ENCODE measurements around the gene SGIP1. TPM values are rescaled to one million over a fixed set of nuclear protein-coding genes. Genes with fewer than 3 reads are reported as not detected.

SGIP1 gene
- total RNA-seq, 1 experiment from 2014 or later, result not detected

DNA sequence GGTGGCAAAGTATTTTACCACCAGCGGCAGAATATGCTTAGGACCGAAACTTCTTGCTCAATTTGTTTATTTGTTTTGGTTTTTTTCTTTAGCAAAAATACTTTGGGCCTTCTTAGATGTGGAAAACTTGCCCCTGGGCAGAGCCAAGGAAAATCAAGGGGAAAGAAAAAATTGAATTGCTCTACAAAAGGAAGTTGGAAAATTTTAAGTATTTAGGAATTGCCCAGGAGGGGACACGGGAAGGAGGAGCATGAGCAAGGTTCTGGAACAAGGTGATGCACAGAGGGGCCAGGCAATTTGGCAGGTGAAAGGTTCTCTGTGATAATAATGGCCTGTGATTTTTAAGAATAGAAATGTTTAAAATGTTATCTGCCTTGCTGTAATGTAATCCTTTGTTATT is 28.6 kb downstream of the SGIP1 start:
- no peak overlapping the region for H3K9ac ChIP-seq (ENCODE audit: low read length)
- ChIA-PET POLR2A (ENCODE audit: unreplicated experiment) (no interaction called here), CTCF (no interaction called here)
- no peaks in the 10 kb centered on the region for H3K9me2 ChIP-seq (replicated peaks; ENCODE audit: low read length)
- H3K9me3 ChIP-seq (ENCODE audit: low read length), result no peaks in the 10 kb centered on the region
- no peaks in the 10 kb centered on the region for H3K36me3 ChIP-seq (ENCODE audit: low read depth, low read length)
- TF ChIP-seq CTCF (conservative IDR thresholded peaks at IDR 0.05; ENCODE audit: low read depth, low read length) (no peak), EZH2phosphoT487 (IDR thresholded peaks at IDR 0.05; ENCODE audit: borderline replicate concordance, low read length) (no peak), EZH2 (IDR thresholded peaks at IDR 0.05; ENCODE audit: low read length, unreplicated experiment) (no peak)
- H4K20me1 ChIP-seq (ENCODE audit: low read length), result no peaks in the 10 kb centered on the region
- no TSS peak for BruUV-seq (replicated peaks)
- no peaks in the 10 kb centered on the region for H3F3A ChIP-seq (ENCODE audit: low read length, unreplicated experiment)
- no peak overlapping the region for H2AFZ ChIP-seq (ENCODE audit: low read length)
- ATAC-seq (no peak), DNase-seq (no peak)
- no peak overlapping the region for H3K4me2 ChIP-seq (ENCODE audit: low read length)
- H3K79me2 ChIP-seq (ENCODE audit: low read length), result no peaks in the 10 kb centered on the region
- H3K4me1 ChIP-seq (ENCODE audit: insufficient read depth, low read length), result peaks cover 26% of the 10 kb centered on the region
- intact Hi-C loops (cut with micrococcal nuclease), result no loop called here
- H3K27me3 ChIP-seq (ENCODE audit: low read length), result no peaks in the 10 kb centered on the region
- no peak overlapping the region for H3K4me3 ChIP-seq (ENCODE audit: low read length)
- H3K27ac ChIP-seq (ENCODE audit: low read length), result no peak overlapping the region

DNA sequence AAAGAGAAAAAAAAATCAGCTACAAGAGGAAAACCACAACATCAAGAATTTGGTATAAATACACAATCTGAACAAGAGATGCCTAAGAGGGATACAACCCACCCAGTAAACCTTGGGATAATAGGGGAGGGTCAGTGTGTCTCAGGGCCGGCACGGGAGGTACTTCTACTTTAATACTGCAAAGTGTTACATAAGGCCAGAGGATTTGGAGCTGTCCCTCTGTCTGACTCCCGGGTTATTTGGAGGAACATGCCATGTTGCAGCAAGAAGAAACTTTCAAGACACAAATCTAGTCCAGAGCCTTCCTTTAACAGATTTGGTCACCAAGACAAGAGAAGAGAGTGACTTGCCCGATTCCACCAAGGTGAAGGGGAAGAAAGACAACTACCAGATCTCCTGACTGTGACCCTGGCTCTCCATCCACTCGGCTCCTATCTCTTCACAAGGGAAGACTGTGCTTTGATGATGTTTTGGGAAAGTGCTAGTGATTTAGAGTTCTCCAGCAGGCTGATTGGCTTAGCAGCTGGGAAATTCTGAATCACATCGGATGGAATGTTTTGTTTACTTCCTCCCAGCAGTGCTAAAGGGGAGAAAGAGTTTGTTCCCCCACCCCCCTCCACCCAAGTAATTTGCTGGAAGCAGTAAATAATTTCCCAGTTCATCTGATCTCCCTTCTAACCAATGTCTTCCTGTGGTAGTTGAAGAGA is 29.3 kb downstream of the SGIP1 start:
- POLR2A ChIA-PET (ENCODE audit: unreplicated experiment), result no interaction called here
- intact Hi-C loops (cut with micrococcal nuclease), result no loop called here

More for the DNA sequence above, 29.3 kb downstream of the SGIP1 start:
- Histone ChIP-seq H4K20me1 (ENCODE audit: low read length) (no peaks in the 10 kb centered on the region), H3K9ac (ENCODE audit: low read length) (no peak overlapping the region), H3K4me2 (ENCODE audit: low read length) (peak overlapping the region; percentile 28), H3K9me3 (ENCODE audit: low read length) (no peaks in the 10 kb centered on the region), H3K36me3 (ENCODE audit: low read depth, low read length) (no peaks in the 10 kb centered on the region), H3K27me3 (ENCODE audit: low read length) (no peaks in the 10 kb centered on the region), H3K79me2 (ENCODE audit: low read length) (no peaks in the 10 kb centered on the region), H3F3A (ENCODE audit: low read length, unreplicated experiment) (no peaks in the 10 kb centered on the region), H3K9me2 (replicated peaks; ENCODE audit: low read length) (no peaks in the 10 kb centered on the region), H3K4me1 (ENCODE audit: insufficient read depth, low read length) (peaks cover 26% of the 10 kb centered on the region), H3K4me3 (ENCODE audit: low read length) (no peak overlapping the region), H3K27ac (ENCODE audit: low read length) (peak overlapping the region; percentile 37; the same call in 1 of the 2 replicates), H2AFZ (ENCODE audit: low read length) (no peak overlapping the region)
- CTCF ChIA-PET, result no interaction called here
- no TSS peak for BruUV-seq (replicated peaks)
- ATAC-seq (0 out of 2 replicates have a peak, but pooled peaks have one; percentile 18), DNase-seq (peak; percentile 58)
- TF ChIP-seq CTCF (conservative IDR thresholded peaks at IDR 0.05; ENCODE audit: low read depth, low read length) (no peak), EZH2 (IDR thresholded peaks at IDR 0.05; ENCODE audit: low read length, unreplicated experiment) (no peak), EZH2phosphoT487 (IDR thresholded peaks at IDR 0.05; ENCODE audit: borderline replicate concordance, low read length) (no peak)

Measured in PC-3 (cell line).